ENCODE results near the gene BRAF. TPM values are rescaled to one million over a fixed set of nuclear protein-coding genes. Genes with fewer than 3 reads are reported as not detected.

Gene BRAF
- total and polyA plus RNA-seq, 2 donors (not counting 3 experiments of a cell fraction or from before 2014, with no cell fraction given), result 6.6 to 26.2 TPM

- H3K4me1 ChIP-seq (ENCODE audit: control insufficient read depth, extremely low read depth, insufficient read depth, low read length), result no peaks in the 10 kb centered on the region
- H4K20me1 ChIP-seq (replicated peaks; ENCODE audit: control insufficient read depth, extremely low read depth, insufficient read depth, low read length), result peaks cover 6% of the 10 kb centered on the region
- ChIA-PET POLR2A (no interaction called here), CTCF (interaction anchor here (1.3 kb wide), 1 partner anchor 11 kb away, joined by 5 read pairs; no protein-coding TSS in a partner anchor)
- H3K4me3 ChIP-seq (replicated peaks in 1 of 3; ENCODE audit: insufficient read depth in 1 of 3, low read depth in 1 of 3, low read length in 3 of 3), result no peak overlapping the region
- H3K9me3 ChIP-seq (replicated peaks; ENCODE audit: control insufficient read depth, insufficient read depth, low read length), result no peaks in the 10 kb centered on the region
- DNase-seq (ENCODE audit: low read depth, low spot score) (no peak), FAIRE-seq (no peak)
- H3K27me3 ChIP-seq (ENCODE audit: control insufficient read depth in 2 of 2, insufficient read depth in 2 of 2, low read length in 2 of 2), result no peaks in the 10 kb centered on the region
- no peak overlapping the region for H3K27ac ChIP-seq (ENCODE audit: insufficient read depth, low read depth, low read length)
- no peaks in the 10 kb centered on the region for H3K9me1 ChIP-seq (replicated peaks; ENCODE audit: control insufficient read depth, extremely low read depth, insufficient read depth, low read length)
- TF ChIP-seq MYC (IDR thresholded peaks at IDR 0.05; ENCODE audit: low read depth, low read length) (no peak), POLR2AphosphoS5 (IDR thresholded peaks at IDR 0.05; ENCODE audit: insufficient read depth, low read depth, low read length) (no peak), JUN (IDR thresholded peaks at IDR 0.05; ENCODE audit: borderline replicate concordance, insufficient read depth, insufficient read length, low read depth) (no peak), GATA2 (IDR thresholded peaks at IDR 0.05; ENCODE audit: insufficient read depth, insufficient read length, low read depth, low read length) (no peak), FOS (IDR thresholded peaks at IDR 0.05; ENCODE audit: borderline replicate concordance, insufficient read depth, low read length) (no peak), MAX (IDR thresholded peaks at IDR 0.05; ENCODE audit: insufficient read depth, insufficient read length) (no peak), EZH2 (IDR thresholded peaks at IDR 0.05; ENCODE audit: borderline replicate concordance, low read depth, low read length, severe bottlenecking) (no peak), CTCF (IDR thresholded peaks at IDR 0.05; ENCODE audit: extremely low read depth in 1 of 2, insufficient read depth in 1 of 2, low read depth in 1 of 2, low read length in 2 of 2) (no peak), POLR2A (IDR thresholded peaks at IDR 0.05; ENCODE audit: low read depth, low read length) (no peak)
- no peak overlapping the region for H3K4me2 ChIP-seq (ENCODE audit: insufficient read depth, low read length)
- no peak overlapping the region for H2AFZ ChIP-seq (ENCODE audit: low read depth, low read length)
- intact Hi-C loops (cut with micrococcal nuclease), result no loop called here
- H3K9ac ChIP-seq (replicated peaks; ENCODE audit: extremely low read depth, insufficient read depth, low read length), result no peak overlapping the region
- dilution Hi-C loops (cut with MboI; ENCODE audit: extremely low pct_ligation_motif_present, low sequenced_read_pairs), result no loop called here
- BruUV-seq (replicated peaks), result no TSS peak
- peaks cover 55% of the 10 kb centered on the region for H3K79me2 ChIP-seq (ENCODE audit: control insufficient read depth, insufficient read depth, low read length)
- H3K36me3 ChIP-seq (ENCODE audit: control insufficient read depth in 2 of 2, extremely low read depth in 1 of 2, insufficient read depth in 2 of 2, low read length in 2 of 2), result no peaks in the 10 kb centered on the region
Observed at GRCh38 chr7:140888087-140888486, 36.6 kb downstream of the BRAF start.

Measured in endothelial cell of umbilical vein (primary cell).